Left ventricle myocardium inferior (tissue), 1 donor: ENCODE measurements around the gene RAB6D. TPM values are rescaled to one million over a fixed set of nuclear protein-coding genes. Genes with fewer than 3 reads are reported as not detected.
"Not testable (repeated sequence)": the region's sequence is repeated elsewhere in the genome, so short reads cannot be mapped to it uniquely, and the experiment has no call there.

Experiments
- DNase-seq: peaks from one replicate; pipeline ENCODE4 v3.0.0-alpha.2; 2020
- H3K27ac ChIP-seq: fragments of 200-600 bp; replicated peaks from 2 replicates; pipeline ENCODE4 v1.8.0; 2021
- H3K27me3 ChIP-seq: fragments of 200-600 bp; 2 replicates; pipeline ENCODE4 v1.8.0; 2021; ENCODE audit warnings: low read depth
- H3K36me3 ChIP-seq: fragments of 200-600 bp; 2 replicates; pipeline ENCODE4 v1.8.0; 2021
- H3K4me1 ChIP-seq: fragments of 200-600 bp; 2 replicates; pipeline ENCODE4 v1.8.0; 2021
- H3K4me3 ChIP-seq: fragments of 200-600 bp; 2 replicates; pipeline ENCODE4 v1.8.0; 2021; ENCODE audit warnings: mild to moderate bottlenecking, moderate library complexity
- H3K9me3 ChIP-seq: fragments of 200-600 bp; replicated peaks from 2 replicates; pipeline ENCODE4 v1.8.0; 2021
- CTCF ChIP-seq: fragments of 200-600 bp; IDR thresholded peaks from 2 replicates; pipeline ENCODE4 v1.8.0; 2021; ENCODE audit warnings: antibody characterized with exemption, mild to moderate bottlenecking, borderline replicate concordance
- intact Hi-C: fragments of 100-400 bp; cut with micrococcal nuclease; formaldehyde crosslinking; loops from one replicate; pipeline ENCODE4 v1.11.0; 2022
- total RNA-seq: library from RNA; stranded (reverse); fragmentation: NEBNext Ultra II Directional; extraction: Animal tissue kit (Norgen Biotek cat#: 25700); gene quantifications from one replicate; pipeline ENCODE4 v1.2.1, GENCODE V29; 2021
- donor health status: DM: no; HTN: yes; CAD: no; lungs with severe emphysema.

RAB6D gene
- total RNA-seq, 1 donor from 2014 or later: not detected

GRCh38 chr2:131402320-131403039 is 38.5 kb upstream of the RAB6D start:
- TF ChIP-seq CTCF: no peak
- Histone ChIP-seq H3K27ac (no peak overlapping the region), H3K27me3 (peaks cover 34% of the 10 kb centered on the region), H3K4me1 (no peaks in the 10 kb centered on the region), H3K36me3 (no peaks in the 10 kb centered on the region), H3K4me3 (no peak overlapping the region), H3K9me3 (no peaks in the 10 kb centered on the region)
- no peak for DNase-seq
- intact Hi-C loops: no loop called here

GRCh38 chr2:131400849-131401248 is 36.9 kb upstream of the RAB6D start:
- Histone ChIP-seq H3K36me3 (no peaks in the 10 kb centered on the region), H3K27me3 (peaks cover 36% of the 10 kb centered on the region)
- intact Hi-C loops: no loop called here

GRCh38 chr2:131400441-131400840 is 36.5 kb upstream of the RAB6D start:
- intact Hi-C loops, H3K4me3 ChIP-seq, H3K27ac ChIP-seq, H3K36me3 ChIP-seq, DNase-seq, H3K9me3 ChIP-seq, H3K4me1 ChIP-seq: not testable (repeated sequence)
- H3K27me3 ChIP-seq: peaks cover 39% of the 10 kb centered on the region

More at GRCh38 chr2:131400849-131401248, 36.9 kb upstream of the RAB6D start:
- TF ChIP-seq CTCF: no peak
- H3K4me3 ChIP-seq: no peak overlapping the region
- no peaks in the 10 kb centered on the region for H3K9me3 ChIP-seq
- no peaks in the 10 kb centered on the region for H3K4me1 ChIP-seq
- no peak overlapping the region for H3K27ac ChIP-seq
- no peak for DNase-seq

GRCh38 chr2:131396209-131396608 is 32.2 kb upstream of the RAB6D start:
- H3K4me1 ChIP-seq, H3K36me3 ChIP-seq, DNase-seq, H3K9me3 ChIP-seq, intact Hi-C loops, H3K27ac ChIP-seq, H3K4me3 ChIP-seq: not testable (repeated sequence)
- peaks cover 45% of the 10 kb centered on the region for H3K27me3 ChIP-seq

- peak overlapping the region; percentile 44 for H3K4me3 ChIP-seq
- H3K27ac ChIP-seq, DNase-seq, H3K9me3 ChIP-seq, H3K4me1 ChIP-seq, H3K36me3 ChIP-seq, intact Hi-C loops: not testable (repeated sequence)
- H3K27me3 ChIP-seq: peaks cover 36% of the 10 kb centered on the region
These were observed 31.2 kb upstream of the RAB6D start for GRCh38 chr2:131395024-131395645.

- intact Hi-C loops: no loop called here
- H3K27me3 ChIP-seq: peaks cover 43% of the 10 kb centered on the region
- DNase-seq: no peak
- TF ChIP-seq CTCF: no peak
- peak overlapping the region; percentile 44 for H3K4me3 ChIP-seq
- no peak overlapping the region for H3K27ac ChIP-seq
- no peaks in the 10 kb centered on the region for H3K36me3 ChIP-seq
- no peaks in the 10 kb centered on the region for H3K9me3 ChIP-seq
- no peaks in the 10 kb centered on the region for H3K4me1 ChIP-seq
These were observed 30.4 kb upstream of the RAB6D start for GRCh38 chr2:131394147-131394931.

GRCh38 chr2:131391953-131392352 is 28.0 kb upstream of the RAB6D start:
- H3K27ac ChIP-seq, DNase-seq, H3K9me3 ChIP-seq, H3K36me3 ChIP-seq, H3K4me3 ChIP-seq, intact Hi-C loops, H3K4me1 ChIP-seq: not testable (repeated sequence)
- peaks cover 38% of the 10 kb centered on the region for H3K27me3 ChIP-seq

- H3K4me1 ChIP-seq, H3K36me3 ChIP-seq, DNase-seq, H3K27ac ChIP-seq, H3K4me3 ChIP-seq, H3K9me3 ChIP-seq, intact Hi-C loops: not testable (repeated sequence)
- H3K27me3 ChIP-seq: peaks cover 35% of the 10 kb centered on the region
These were observed 27.5 kb upstream of the RAB6D start for GRCh38 chr2:131391471-131391870.

GRCh38 chr2:131390495-131391130 is 26.6 kb upstream of the RAB6D start:
- H3K9me3 ChIP-seq, intact Hi-C loops, H3K4me1 ChIP-seq, H3K4me3 ChIP-seq, H3K27ac ChIP-seq, H3K36me3 ChIP-seq, DNase-seq: not testable (repeated sequence)
- peaks cover 29% of the 10 kb centered on the region for H3K27me3 ChIP-seq
